Large intestine (tissue), 3 donors: ENCODE results near the gene GRM2. TPM values are rescaled to one million over a fixed set of nuclear protein-coding genes. Genes with fewer than 3 reads are reported as not detected.

Experiments
- DNase-seq, 2 donors: peaks; one replicate each; pipeline versions ENCODE4 v3.0.0 to v3.0.0-alpha.2; 2013
- H3K27ac ChIP-seq: one replicate; pipeline ENCODE4 v1.5.1; 2013; ENCODE audit warnings: low read length
- H3K27me3 ChIP-seq: 2 replicates; pipeline ENCODE4 v1.6.1; 2013; ENCODE audit warnings: low read length; ENCODE audit not compliant: control insufficient read depth, insufficient read depth
- H3K36me3 ChIP-seq: 2 replicates; pipeline ENCODE4 v1.6.1; 2013; ENCODE audit warnings: low read length; ENCODE audit not compliant: control insufficient read depth, insufficient read depth
- H3K4me1 ChIP-seq: one replicate; pipeline ENCODE4 v1.6.1; 2013; ENCODE audit warnings: low read length; ENCODE audit not compliant: control insufficient read depth, insufficient read depth
- H3K4me3 ChIP-seq: one replicate; pipeline ENCODE4 v1.5.1; 2013; ENCODE audit warnings: low read length
- H3K9me3 ChIP-seq: one replicate; pipeline ENCODE4 v1.6.1; 2013; ENCODE audit warnings: mild to moderate bottlenecking, low read depth, low read length, moderate library complexity; ENCODE audit not compliant: control insufficient read depth
- WGBS: methylation state at CpG from one replicate; pipeline ENCODE4 v1.1.5; 2013; ENCODE audit warnings: low lambda C conversion rate; ENCODE audit not compliant: insufficient coverage; 5-methylcytosine and 5-hydroxymethylcytosine counted together
- polyA plus RNA-seq: library from polyadenylated mRNA; unstranded; fragments of 120-200 nt; gene quantifications from one replicate; pipeline ENCODE4 v1.2.1, GENCODE V29; 2013

The GRM2 gene
- polyA plus RNA-seq, 1 donor = 0.18 TPM

GRCh38 chr3:51671734-51672475 lies 35.0 kb upstream of the GRM2 start:
- WGBS = no CpG with 5 or more reads among the region's 40 CpGs
- H3K4me1 ChIP-seq = peaks cover 11% of the 10 kb centered on the region
- H3K4me3 ChIP-seq = peak overlapping the region; percentile 94

GRCh38 chr3:51673181-51673801 lies 33.6 kb upstream of the GRM2 start:
- Histone ChIP-seq H3K4me1 (peaks cover 11% of the 10 kb centered on the region), H3K27me3 (no peaks in the 10 kb centered on the region), H3K4me3 (no peak overlapping the region), H3K9me3 (no peaks in the 10 kb centered on the region), H3K27ac (no peak overlapping the region), H3K36me3 (peaks cover 35% of the 10 kb centered on the region)
- no CpG with 5 or more reads among the region's 4 CpGs for WGBS
- no peak for DNase-seq

More at GRCh38 chr3:51671734-51672475, 35.0 kb upstream of the GRM2 start:
- DNase-seq = peak; percentile 40 to 81
- peaks cover 21% of the 10 kb centered on the region for H3K36me3 ChIP-seq
- H3K9me3 ChIP-seq = no peaks in the 10 kb centered on the region
- H3K27ac ChIP-seq = peak overlapping the region; percentile 81
- H3K27me3 ChIP-seq = no peaks in the 10 kb centered on the region

GRCh38 chr3:51673802-51674654 lies 32.8 kb upstream of the GRM2 start:
- Histone ChIP-seq H3K27me3 (no peaks in the 10 kb centered on the region), H3K4me3 (no peak overlapping the region), H3K36me3 (peaks cover 41% of the 10 kb centered on the region), H3K9me3 (no peaks in the 10 kb centered on the region), H3K27ac (no peak overlapping the region), H3K4me1 (peaks cover 11% of the 10 kb centered on the region)
- no CpG with 5 or more reads among the region's 14 CpGs for WGBS
- DNase-seq = no peak

GRCh38 chr3:51675201-51675611 lies 31.7 kb upstream of the GRM2 start:
- DNase-seq = no peak
- Histone ChIP-seq H3K36me3 (peaks cover 45% of the 10 kb centered on the region), H3K27ac (no peak overlapping the region), H3K4me3 (no peak overlapping the region), H3K4me1 (peaks cover 11% of the 10 kb centered on the region), H3K9me3 (no peaks in the 10 kb centered on the region), H3K27me3 (no peaks in the 10 kb centered on the region)
- no CpG with 5 or more reads among the region's 2 CpGs for WGBS

DNA sequence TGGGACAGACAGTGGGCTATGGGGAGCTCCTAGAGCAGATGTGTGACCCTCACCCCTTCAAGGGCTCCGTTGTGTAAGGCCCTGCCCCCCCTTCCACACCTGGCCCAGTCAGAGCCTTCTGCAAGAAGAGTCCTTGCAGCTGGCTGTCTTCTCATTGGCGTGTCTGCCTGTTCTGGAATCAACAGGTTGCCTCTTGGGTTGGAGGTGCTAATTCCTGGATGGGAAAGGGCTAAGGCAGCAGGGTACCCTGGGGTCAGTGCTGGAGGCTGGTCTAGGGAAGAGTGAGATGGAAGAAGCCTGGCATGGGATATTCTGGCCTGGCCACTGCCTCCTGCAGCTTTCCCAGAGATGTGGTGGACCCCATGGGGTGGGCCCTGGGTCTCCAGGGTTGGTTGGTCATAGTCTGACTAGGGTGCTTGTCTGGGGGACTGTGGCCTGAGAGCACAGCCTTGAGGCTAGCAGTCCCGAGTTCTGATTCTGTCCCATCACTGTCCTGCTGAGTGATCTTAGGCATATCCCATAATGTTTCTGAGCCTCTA lies 30.7 kb upstream of the GRM2 start:
- no CpG with 5 or more reads among the region's 3 CpGs for WGBS
- no peaks in the 10 kb centered on the region for H3K9me3 ChIP-seq
- no peaks in the 10 kb centered on the region for H3K27me3 ChIP-seq
- H3K4me3 ChIP-seq = no peak overlapping the region
- no peak for DNase-seq
- peaks cover 5% of the 10 kb centered on the region for H3K4me1 ChIP-seq
- H3K27ac ChIP-seq = no peak overlapping the region
- H3K36me3 ChIP-seq = peaks cover 45% of the 10 kb centered on the region

GRCh38 chr3:51677358-51677757 lies 29.5 kb upstream of the GRM2 start:
- Histone ChIP-seq H3K27me3 (no peaks in the 10 kb centered on the region), H3K27ac (no peak overlapping the region), H3K4me3 (no peak overlapping the region), H3K36me3 (peaks cover 47% of the 10 kb centered on the region), H3K4me1 (peaks cover 3% of the 10 kb centered on the region), H3K9me3 (no peaks in the 10 kb centered on the region)
- no CpG with 5 or more reads among the region's 3 CpGs for WGBS
- DNase-seq = no peak

DNA sequence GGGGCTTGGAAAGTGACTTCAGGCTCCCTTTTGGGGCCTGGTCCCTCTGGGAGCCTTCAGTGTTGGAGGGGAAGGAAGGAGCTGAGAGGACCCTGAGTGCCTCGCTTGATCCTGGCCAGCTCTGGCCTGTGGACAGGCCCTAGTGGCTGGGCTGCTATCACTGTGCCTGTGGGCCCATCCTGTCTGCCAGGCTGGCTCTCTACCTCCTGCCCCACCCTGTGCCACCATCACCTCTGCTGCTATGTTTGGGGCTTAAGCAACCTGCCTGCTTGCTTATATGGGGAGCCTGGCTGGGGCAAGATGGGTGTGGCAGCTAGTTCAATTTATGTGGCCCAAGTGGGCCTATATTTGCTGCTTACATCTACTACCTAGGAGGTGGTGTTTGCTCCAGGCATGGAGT lies 28.7 kb upstream of the GRM2 start:
- Histone ChIP-seq H3K4me1 (no peaks in the 10 kb centered on the region), H3K27me3 (no peaks in the 10 kb centered on the region), H3K27ac (no peak overlapping the region), H3K4me3 (no peak overlapping the region), H3K9me3 (no peaks in the 10 kb centered on the region), H3K36me3 (peaks cover 55% of the 10 kb centered on the region)
- no peak for DNase-seq
- WGBS = no CpG with 5 or more reads among the region's 1 CpG

DNA sequence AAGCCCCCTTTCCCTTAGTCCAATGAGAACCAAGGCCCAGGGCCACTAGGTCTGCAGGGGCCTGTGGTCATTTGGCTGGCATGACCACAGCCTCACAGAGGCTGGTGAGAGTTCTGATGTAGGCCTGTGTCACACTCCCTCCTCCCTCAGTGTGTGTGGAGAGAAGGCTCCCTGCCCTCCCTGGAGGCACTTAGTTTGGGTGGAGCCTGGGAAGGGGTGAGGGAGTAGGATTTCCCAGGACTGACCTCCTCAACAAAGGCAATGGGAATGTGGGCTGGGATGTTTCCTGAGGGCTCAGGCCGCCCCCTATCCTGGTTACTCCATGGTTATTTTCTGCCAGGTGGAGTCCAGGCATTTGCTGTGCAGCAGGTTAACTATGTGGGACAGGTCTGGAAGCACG lies 28.2 kb upstream of the GRM2 start:
- no peak overlapping the region for H3K4me3 ChIP-seq
- DNase-seq = no peak
- WGBS = no CpG with 5 or more reads among the region's 2 CpGs
- no peaks in the 10 kb centered on the region for H3K27me3 ChIP-seq
- no peaks in the 10 kb centered on the region for H3K4me1 ChIP-seq
- no peaks in the 10 kb centered on the region for H3K9me3 ChIP-seq
- H3K36me3 ChIP-seq = peaks cover 59% of the 10 kb centered on the region
- no peak overlapping the region for H3K27ac ChIP-seq

- Histone ChIP-seq H3K27ac (no peak overlapping the region), H3K9me3 (no peaks in the 10 kb centered on the region), H3K36me3 (peaks cover 66% of the 10 kb centered on the region), H3K4me1 (no peaks in the 10 kb centered on the region), H3K4me3 (no peak overlapping the region), H3K27me3 (no peaks in the 10 kb centered on the region)
- WGBS = no CpG with 5 or more reads among the region's 4 CpGs
- no peak for DNase-seq
Measured at GRCh38 chr3:51679318-51679717, 27.6 kb upstream of the GRM2 start.

GRCh38 chr3:51679777-51680176 lies 27.1 kb upstream of the GRM2 start:
- no CpG with 5 or more reads among the region's 7 CpGs for WGBS
- peaks cover 68% of the 10 kb centered on the region for H3K36me3 ChIP-seq

More at GRCh38 chr3:51679777-51680176, 27.1 kb upstream of the GRM2 start:
- H3K9me3 ChIP-seq = no peaks in the 10 kb centered on the region
- H3K4me1 ChIP-seq = no peaks in the 10 kb centered on the region
- DNase-seq = no peak
- H3K4me3 ChIP-seq = no peak overlapping the region
- no peak overlapping the region for H3K27ac ChIP-seq
- H3K27me3 ChIP-seq = no peaks in the 10 kb centered on the region
